ENCODE measurements around the gene JAK3. TPM values are rescaled to one million over a fixed set of nuclear protein-coding genes. Genes with fewer than 3 reads are reported as not detected.

The JAK3 gene
- total and polyA plus RNA-seq, 4 donors, result 2.3 to 33.3 (median 9.0) TPM

- Histone ChIP-seq H3K27me3 (ENCODE audit: control insufficient read depth in 1 of 2, insufficient read depth in 2 of 2, low read length in 1 of 2) (no peaks in the 10 kb centered on the region), H3K36me3 (ENCODE audit: control insufficient read depth in 1 of 2, insufficient read depth in 2 of 2, low read length in 1 of 2) (no peaks in the 10 kb centered on the region), H3K9me3 (ENCODE audit: control insufficient read depth, low read length) (no peaks in the 10 kb centered on the region), H3K4me1 (ENCODE audit: control insufficient read depth in 1 of 2, insufficient read depth in 2 of 2, low read length in 2 of 2) (no peaks in the 10 kb centered on the region), H3K27ac (ENCODE audit: low read depth in 1 of 2, low read length in 2 of 2) (no peak overlapping the region), H3K4me3 (ENCODE audit: low read length in 2 of 2) (no peak overlapping the region)
- no peak for ATAC-seq (ENCODE audit: low FRiP score)
- DNase-seq, result no peak
- intact Hi-C loops (cut with DNase I), result no loop called here
- 47 to 56% methylated on average over 8 of the region's 8 CpGs for WGBS, 2 donors
Observed at GRCh38 chr19:17824339-17824738, 23.4 kb downstream of the JAK3 start.

GRCh38 chr19:17821190-17821589 is 26.6 kb downstream of the JAK3 start, which contains the start of gene INSL3:
Gene INSL3, minus strand, starts transcription at chr19:17821519. Its CDS starts 13 bp downstream, at chr19:17821506.
- H3K36me3 ChIP-seq (ENCODE audit: control insufficient read depth in 1 of 2, insufficient read depth in 2 of 2, low read length in 1 of 2), result no peaks in the 10 kb centered on the region

GRCh38 chr19:17817668-17818363 is 30.0 kb downstream of the JAK3 start:
- Histone ChIP-seq H3K4me1 (ENCODE audit: control insufficient read depth in 1 of 2, insufficient read depth in 2 of 2, low read length in 2 of 2) (no peaks in the 10 kb centered on the region), H3K4me3 (ENCODE audit: low read length in 2 of 2) (no peak overlapping the region), H3K27ac (ENCODE audit: low read depth in 1 of 2, low read length in 2 of 2) (no peak overlapping the region), H3K36me3 (ENCODE audit: control insufficient read depth in 1 of 2, insufficient read depth in 2 of 2, low read length in 1 of 2) (no peaks in the 10 kb centered on the region), H3K27me3 (ENCODE audit: control insufficient read depth in 1 of 2, insufficient read depth in 2 of 2, low read length in 1 of 2) (no peaks in the 10 kb centered on the region), H3K9me3 (ENCODE audit: control insufficient read depth, low read length) (no peaks in the 10 kb centered on the region)
- DNase-seq (no peak), ATAC-seq (ENCODE audit: low FRiP score) (no peak)
- WGBS, 2 donors, result 77 to 81% methylated on average over 13 of the region's 13 CpGs
- intact Hi-C loops (cut with DNase I), result no loop called here

More at GRCh38 chr19:17821190-17821589, 26.6 kb downstream of the JAK3 start, which contains the start of gene INSL3:
- 50 to 63% methylated on average over 33 to 34 of the region's 34 CpGs for whole genome bisulfite sequencing, 2 donors
- intact Hi-C loops (cut with DNase I), result no loop called here
- Histone ChIP-seq H3K27ac (ENCODE audit: low read depth in 1 of 2, low read length in 2 of 2) (no peak within 1 kb of the TSS), H3K27me3 (ENCODE audit: control insufficient read depth in 1 of 2, insufficient read depth in 2 of 2, low read length in 1 of 2) (no peaks in the 10 kb centered on the region), H3K4me1 (ENCODE audit: control insufficient read depth in 1 of 2, insufficient read depth in 2 of 2, low read length in 2 of 2) (no peaks in the 10 kb centered on the region), H3K9me3 (ENCODE audit: control insufficient read depth, low read length) (no peaks in the 10 kb centered on the region), H3K4me3 (ENCODE audit: low read length in 2 of 2) (no peak within 1 kb of the TSS)
- DNase-seq, result no peak
- ATAC-seq (ENCODE audit: low FRiP score), result no peak

GRCh38 chr19:17812099-17812498 is 35.7 kb downstream of the JAK3 start:
- no peak for DNase-seq
- no peak for ATAC-seq (ENCODE audit: low FRiP score)
- Histone ChIP-seq H3K4me3 (ENCODE audit: low read length in 2 of 2) (no peak overlapping the region), H3K27me3 (ENCODE audit: control insufficient read depth in 1 of 2, insufficient read depth in 2 of 2, low read length in 1 of 2) (no peaks in the 10 kb centered on the region), H3K27ac (ENCODE audit: low read depth in 1 of 2, low read length in 2 of 2) (no peak overlapping the region), H3K4me1 (ENCODE audit: control insufficient read depth in 1 of 2, insufficient read depth in 2 of 2, low read length in 2 of 2) (no peaks in the 10 kb centered on the region), H3K36me3 (ENCODE audit: control insufficient read depth in 1 of 2, insufficient read depth in 2 of 2, low read length in 1 of 2) (no peaks in the 10 kb centered on the region), H3K9me3 (ENCODE audit: control insufficient read depth, low read length) (no peaks in the 10 kb centered on the region)
- WGBS, 2 donors, result 69 to 79% methylated on average over 5 of the region's 5 CpGs
- intact Hi-C loops (cut with DNase I), result no loop called here

- Histone ChIP-seq H3K4me3 (ENCODE audit: low read length in 2 of 2) (no peak overlapping the region), H3K9me3 (ENCODE audit: control insufficient read depth, low read length) (no peaks in the 10 kb centered on the region), H3K4me1 (ENCODE audit: control insufficient read depth in 1 of 2, insufficient read depth in 2 of 2, low read length in 2 of 2) (no peaks in the 10 kb centered on the region), H3K36me3 (ENCODE audit: control insufficient read depth in 1 of 2, insufficient read depth in 2 of 2, low read length in 1 of 2) (no peaks in the 10 kb centered on the region), H3K27ac (ENCODE audit: low read depth in 1 of 2, low read length in 2 of 2) (no peak overlapping the region), H3K27me3 (ENCODE audit: control insufficient read depth in 1 of 2, insufficient read depth in 2 of 2, low read length in 1 of 2) (no peaks in the 10 kb centered on the region)
- WGBS, 2 donors, result 87% methylated on average over 20 of the region's 20 CpGs
- DNase-seq (no peak), ATAC-seq (ENCODE audit: low FRiP score) (no peak)
- intact Hi-C loops (cut with DNase I), result no loop called here
Observed at GRCh38 chr19:17811681-17812080, 36.1 kb downstream of the JAK3 start.

- 94 to 98% methylated on average over 2 of the region's 2 CpGs for WGBS, 2 donors
- Histone ChIP-seq H3K4me1 (ENCODE audit: control insufficient read depth in 1 of 2, insufficient read depth in 2 of 2, low read length in 2 of 2) (no peaks in the 10 kb centered on the region), H3K27ac (ENCODE audit: low read depth in 1 of 2, low read length in 2 of 2) (no peak overlapping the region), H3K36me3 (ENCODE audit: control insufficient read depth in 1 of 2, insufficient read depth in 2 of 2, low read length in 1 of 2) (no peaks in the 10 kb centered on the region), H3K9me3 (ENCODE audit: control insufficient read depth, low read length) (no peaks in the 10 kb centered on the region), H3K4me3 (ENCODE audit: low read length in 2 of 2) (no peak overlapping the region), H3K27me3 (ENCODE audit: control insufficient read depth in 1 of 2, insufficient read depth in 2 of 2, low read length in 1 of 2) (no peaks in the 10 kb centered on the region)
- ATAC-seq (ENCODE audit: low FRiP score) (no peak), DNase-seq (no peak)
- intact Hi-C loops (cut with DNase I), result no loop called here
Observed at GRCh38 chr19:17811103-17811502, 36.7 kb downstream of the JAK3 start.

- H3K36me3 ChIP-seq (ENCODE audit: control insufficient read depth in 1 of 2, insufficient read depth in 2 of 2, low read length in 1 of 2), result no peaks in the 10 kb centered on the region
- no peak overlapping the region for H3K27ac ChIP-seq (ENCODE audit: low read depth in 1 of 2, low read length in 2 of 2)
- DNase-seq (no peak), ATAC-seq (ENCODE audit: low FRiP score) (no peak)
- H3K27me3 ChIP-seq (ENCODE audit: control insufficient read depth in 1 of 2, insufficient read depth in 2 of 2, low read length in 1 of 2), result no peaks in the 10 kb centered on the region
- WGBS, 2 donors, result 63% methylated on average over 38 of the region's 38 CpGs
- no peaks in the 10 kb centered on the region for H3K4me1 ChIP-seq (ENCODE audit: control insufficient read depth in 1 of 2, insufficient read depth in 2 of 2, low read length in 2 of 2)
- intact Hi-C loops (cut with DNase I), result no loop called here
- no peaks in the 10 kb centered on the region for H3K9me3 ChIP-seq (ENCODE audit: control insufficient read depth, low read length)
- no peak overlapping the region for H3K4me3 ChIP-seq (ENCODE audit: low read length in 2 of 2)
Observed at GRCh38 chr19:17807731-17808316, 40.0 kb downstream of the JAK3 start.

GRCh38 chr19:17806945-17807344 is 40.8 kb downstream of the JAK3 start:
- H3K27me3 ChIP-seq (ENCODE audit: control insufficient read depth in 1 of 2, insufficient read depth in 2 of 2, low read length in 1 of 2), result no peaks in the 10 kb centered on the region
- H3K36me3 ChIP-seq (ENCODE audit: control insufficient read depth in 1 of 2, insufficient read depth in 2 of 2, low read length in 1 of 2), result no peaks in the 10 kb centered on the region
- no peaks in the 10 kb centered on the region for H3K4me1 ChIP-seq (ENCODE audit: control insufficient read depth in 1 of 2, insufficient read depth in 2 of 2, low read length in 2 of 2)
- no peak for DNase-seq
- H3K27ac ChIP-seq (ENCODE audit: low read depth in 1 of 2, low read length in 2 of 2), result no peak overlapping the region
- ATAC-seq (ENCODE audit: low FRiP score), result no peak
- no peaks in the 10 kb centered on the region for H3K9me3 ChIP-seq (ENCODE audit: control insufficient read depth, low read length)
- no peak overlapping the region for H3K4me3 ChIP-seq (ENCODE audit: low read length in 2 of 2)
- whole genome bisulfite sequencing, 2 donors, result 53 to 62% methylated on average over 3 of the region's 3 CpGs
- intact Hi-C loops (cut with DNase I), result no loop called here

GRCh38 chr19:17805427-17805826 is 42.4 kb downstream of the JAK3 start:
- Histone ChIP-seq H3K27ac (ENCODE audit: low read depth in 1 of 2, low read length in 2 of 2) (no peak overlapping the region), H3K9me3 (ENCODE audit: control insufficient read depth, low read length) (no peaks in the 10 kb centered on the region), H3K36me3 (ENCODE audit: control insufficient read depth in 1 of 2, insufficient read depth in 2 of 2, low read length in 1 of 2) (no peaks in the 10 kb centered on the region), H3K4me1 (ENCODE audit: control insufficient read depth in 1 of 2, insufficient read depth in 2 of 2, low read length in 2 of 2) (no peaks in the 10 kb centered on the region), H3K27me3 (ENCODE audit: control insufficient read depth in 1 of 2, insufficient read depth in 2 of 2, low read length in 1 of 2) (no peaks in the 10 kb centered on the region), H3K4me3 (ENCODE audit: low read length in 2 of 2) (no peak overlapping the region)
- ATAC-seq (ENCODE audit: low FRiP score) (no peak), DNase-seq (no peak)
- intact Hi-C loops (cut with DNase I), result no loop called here
- WGBS, 2 donors, result 82 to 83% methylated on average over 4 of the region's 4 CpGs

All from aorta (tissue), 5 donors.